HG03135 (cell line): ENCODE results near the gene PLEKHM1.

ENCODE experiments used
- ATAC-seq: cut with Tn5 transposase; IDR thresholded peaks from one replicate; pipeline ENCODE4 v1.9.1; 2021; ENCODE audit warnings: mild to moderate bottlenecking, moderate library complexity; ENCODE audit not compliant: unreplicated experiment

The PLEKHM1 gene

DNA sequence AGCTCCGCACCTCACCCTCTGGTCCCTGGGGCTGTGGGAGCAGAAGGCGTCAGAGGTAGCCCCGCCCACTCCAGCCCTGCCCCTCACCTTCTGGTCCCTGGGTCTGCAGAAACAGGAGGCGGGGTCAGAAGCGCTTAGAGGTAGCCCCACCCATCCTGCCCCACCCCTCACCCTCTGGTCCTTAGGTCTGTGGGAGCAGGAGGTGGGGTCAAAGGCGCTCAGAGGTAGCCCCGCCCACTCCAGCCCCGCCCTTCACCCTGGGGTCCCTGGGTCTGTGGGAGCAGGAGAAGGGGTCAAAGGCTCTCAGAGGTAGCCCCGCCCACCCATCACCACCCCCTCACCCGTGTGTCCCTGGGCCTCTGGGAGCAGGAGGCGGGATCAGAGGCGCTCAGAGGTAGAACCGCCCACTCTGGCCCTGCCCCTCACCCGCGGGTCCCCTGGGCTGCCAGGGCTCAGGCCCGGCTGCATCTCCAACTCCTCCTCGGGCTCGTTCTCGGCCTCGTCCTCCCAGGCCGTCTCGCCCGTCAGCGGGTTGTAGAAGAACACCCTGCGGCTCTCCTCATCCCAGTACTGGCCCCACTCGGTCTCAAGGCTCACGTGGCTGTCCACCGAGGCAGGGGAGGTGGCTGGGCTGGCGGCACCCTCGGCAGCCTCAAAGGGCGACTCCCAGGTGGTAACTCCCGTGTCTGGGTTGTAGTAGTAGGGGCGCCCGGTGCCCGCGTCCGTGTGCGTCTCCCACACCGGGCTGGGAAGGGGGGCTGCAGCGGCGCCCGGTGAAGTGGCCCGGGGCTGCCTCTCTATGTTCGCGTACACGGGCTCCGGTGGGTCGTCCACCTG lies 85.1 kb downstream of the PLEKHM1 start:
- ATAC-seq = no peak

DNA sequence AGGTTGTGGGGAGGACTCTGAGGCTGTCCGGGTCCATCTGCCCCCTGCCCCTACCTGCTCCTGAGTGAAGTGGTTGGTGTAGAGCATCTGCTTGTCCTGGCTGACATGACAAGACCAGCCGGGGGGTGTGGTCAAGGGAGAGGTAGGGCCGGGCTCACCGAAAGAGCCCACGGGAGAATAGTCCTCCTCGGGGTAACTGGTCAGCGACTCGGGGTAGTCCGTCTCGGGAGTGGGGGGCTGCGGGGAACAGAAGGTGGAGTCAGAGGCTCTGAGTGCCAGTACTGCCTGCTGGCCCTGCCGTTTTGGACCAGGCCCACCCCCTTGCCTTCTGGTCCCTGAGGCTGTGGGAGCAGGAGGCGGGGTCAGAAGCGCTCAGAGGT lies 85.7 kb downstream of the PLEKHM1 start:
- no peak for ATAC-seq

DNA sequence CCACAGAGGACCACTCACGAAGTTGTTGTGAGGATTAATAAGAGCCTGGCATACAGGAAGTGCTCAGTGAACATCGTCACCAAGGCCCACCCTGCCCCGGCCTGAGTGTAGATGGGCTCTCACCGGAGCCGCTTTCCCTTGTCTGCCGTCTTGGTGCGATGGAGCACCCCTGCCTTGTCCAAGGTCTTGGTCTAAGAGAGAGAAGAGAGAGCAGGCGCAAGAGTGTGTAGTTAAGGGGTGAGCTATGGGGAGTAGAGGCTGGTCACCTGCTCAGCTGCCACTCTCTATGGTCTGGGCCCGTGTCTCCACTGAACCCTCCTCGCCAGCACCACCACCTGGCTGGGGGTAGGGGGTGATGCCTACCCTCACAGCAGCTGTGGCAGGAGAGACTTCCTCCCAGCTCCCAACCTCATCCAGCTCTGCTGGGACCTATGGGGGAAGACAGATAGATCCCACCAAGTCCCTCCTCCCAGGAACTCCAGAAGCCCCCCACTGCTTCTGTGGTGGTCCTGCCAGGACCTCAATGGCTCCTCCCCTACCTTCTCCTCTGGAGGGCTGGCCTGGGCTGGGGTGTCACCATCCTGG lies 86.5 kb downstream of the PLEKHM1 start:
- ATAC-seq = no peak

DNA sequence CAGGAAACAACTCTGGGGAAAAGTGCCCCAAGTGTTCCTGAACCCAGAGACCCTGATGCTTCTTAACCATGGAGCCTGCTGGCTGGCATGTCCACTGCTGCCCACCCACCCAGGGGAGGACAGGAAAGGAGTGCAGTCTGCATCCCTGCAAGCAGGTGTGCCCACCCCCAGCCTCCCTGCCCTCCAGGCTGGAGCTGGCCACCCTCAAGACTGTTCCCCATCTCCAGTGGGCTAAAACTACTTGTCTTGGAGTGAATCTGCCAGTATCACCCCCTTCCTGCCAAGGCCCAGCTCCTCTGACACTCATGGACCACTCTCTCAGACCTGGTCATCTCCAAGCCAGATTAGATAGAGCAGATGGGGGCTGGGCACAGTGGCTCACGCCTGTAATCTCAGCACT lies 87.6 kb downstream of the PLEKHM1 start:
- no peak for ATAC-seq

DNA sequence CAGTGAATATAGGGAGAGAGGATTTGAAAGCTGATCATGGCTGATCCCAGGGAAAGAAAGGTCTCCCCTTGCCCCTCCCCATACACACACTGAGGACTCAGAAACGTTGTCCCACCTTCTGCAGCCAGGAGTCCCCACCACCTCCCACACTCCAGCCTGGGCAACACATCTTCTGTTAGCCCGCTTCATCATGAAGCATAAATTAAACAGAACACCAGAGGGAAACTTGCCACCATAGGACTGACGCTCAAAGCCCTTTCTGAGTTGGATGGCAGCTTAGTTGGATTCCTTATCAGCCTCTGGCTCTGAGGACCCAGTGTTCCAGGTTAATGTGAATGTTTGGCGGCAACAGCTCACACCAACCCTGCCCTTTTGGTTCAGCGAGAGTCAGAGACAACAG lies 91.7 kb downstream of the PLEKHM1 start:
- ATAC-seq = no peak

DNA sequence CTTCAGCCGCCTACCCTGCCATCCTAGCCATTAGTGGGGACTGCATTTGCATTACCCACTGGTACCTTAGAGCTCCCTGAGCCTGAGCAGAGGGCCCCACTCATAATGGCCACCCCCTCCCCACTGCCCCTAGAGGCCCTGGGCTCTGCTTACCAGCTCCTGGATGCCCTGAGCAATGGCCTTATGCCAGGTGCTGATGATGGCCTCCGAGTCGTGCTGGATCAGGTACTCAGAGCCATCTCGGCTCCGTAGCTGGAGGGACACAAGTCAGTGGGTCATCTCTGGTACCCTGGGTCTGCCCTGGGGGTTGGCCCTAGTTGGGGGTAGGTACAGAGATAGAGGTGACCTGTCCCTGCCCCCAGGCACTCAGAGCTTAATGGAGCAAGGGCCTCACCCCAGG lies 92.7 kb downstream of the PLEKHM1 start:
- no peak for ATAC-seq

DNA sequence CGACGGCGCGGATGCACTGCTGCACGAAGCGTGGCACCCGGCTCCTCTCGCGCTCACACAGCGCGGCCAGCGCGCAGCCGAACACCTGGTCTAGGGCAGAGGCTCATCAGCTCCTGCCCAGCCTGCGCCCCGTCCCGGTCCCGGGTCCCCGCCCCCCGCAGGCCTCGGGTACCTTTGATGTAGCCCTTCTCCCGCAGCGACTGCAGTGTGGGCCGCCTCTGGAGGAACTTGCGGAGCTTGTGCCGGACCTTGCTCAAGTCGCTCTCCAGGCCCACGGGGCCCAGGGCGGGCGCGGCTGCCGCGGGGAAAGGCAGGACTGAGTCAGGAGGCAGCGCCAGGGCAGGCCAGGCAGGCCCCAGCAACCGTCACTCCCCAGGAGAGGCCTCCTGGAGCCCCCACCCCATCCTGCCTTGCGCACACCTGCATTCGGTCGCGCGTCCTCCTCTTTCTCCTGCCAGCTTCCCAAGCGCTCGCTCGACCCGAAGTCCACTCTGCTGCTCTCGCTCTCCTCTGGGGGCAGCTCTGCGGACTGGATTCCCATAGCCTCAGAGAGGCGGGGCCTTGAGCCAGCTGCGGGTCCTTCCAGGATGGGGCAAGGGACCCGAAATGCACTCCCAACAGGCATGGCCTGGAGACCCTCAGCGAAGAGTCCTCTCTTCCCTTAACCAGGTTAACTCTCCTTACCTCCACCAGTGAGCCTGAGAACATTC lies 93.9 kb downstream of the PLEKHM1 start:
- no peak for ATAC-seq

DNA sequence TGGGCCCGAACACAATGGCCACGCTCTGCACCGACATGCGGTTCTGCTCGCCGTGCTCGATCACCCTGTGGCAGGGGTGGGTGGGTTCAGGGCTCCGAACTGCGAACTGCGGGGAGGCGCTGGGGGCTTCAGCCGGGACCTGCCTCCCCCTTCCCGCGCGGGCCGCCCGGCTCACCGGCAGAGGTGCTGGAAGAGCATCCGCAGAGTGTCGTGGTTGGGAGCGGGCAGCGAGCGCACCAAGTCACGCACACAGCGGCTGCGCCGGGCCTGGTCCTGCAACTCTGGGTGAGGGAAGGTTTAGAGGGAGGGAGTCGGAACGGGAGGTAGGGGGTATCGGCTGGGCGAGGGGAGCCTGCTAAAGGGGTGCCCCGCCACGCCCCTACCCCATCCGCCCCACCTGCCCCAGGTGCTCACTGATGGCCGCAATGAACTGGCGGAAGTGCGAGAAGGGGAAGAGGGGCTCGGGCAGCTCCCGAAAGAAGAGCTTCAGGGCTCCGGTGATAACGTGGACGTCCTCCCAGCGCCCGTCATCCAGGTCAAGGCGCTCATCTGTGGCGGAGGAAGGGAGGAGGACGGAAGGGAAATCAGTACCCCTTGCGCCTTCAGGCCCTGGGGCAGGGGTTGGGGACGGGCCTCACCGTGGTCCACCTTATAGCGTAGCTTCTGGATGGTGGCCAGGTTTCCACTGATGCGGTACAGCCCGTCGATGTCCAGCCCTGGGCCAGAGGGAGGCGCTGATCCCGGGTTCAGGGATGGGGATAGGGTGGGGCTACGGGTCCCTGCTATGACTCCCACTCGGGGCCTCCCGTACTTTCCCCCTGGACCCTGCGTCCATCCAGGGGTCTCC lies 94.7 kb downstream of the PLEKHM1 start:
- ATAC-seq = no peak

DNA sequence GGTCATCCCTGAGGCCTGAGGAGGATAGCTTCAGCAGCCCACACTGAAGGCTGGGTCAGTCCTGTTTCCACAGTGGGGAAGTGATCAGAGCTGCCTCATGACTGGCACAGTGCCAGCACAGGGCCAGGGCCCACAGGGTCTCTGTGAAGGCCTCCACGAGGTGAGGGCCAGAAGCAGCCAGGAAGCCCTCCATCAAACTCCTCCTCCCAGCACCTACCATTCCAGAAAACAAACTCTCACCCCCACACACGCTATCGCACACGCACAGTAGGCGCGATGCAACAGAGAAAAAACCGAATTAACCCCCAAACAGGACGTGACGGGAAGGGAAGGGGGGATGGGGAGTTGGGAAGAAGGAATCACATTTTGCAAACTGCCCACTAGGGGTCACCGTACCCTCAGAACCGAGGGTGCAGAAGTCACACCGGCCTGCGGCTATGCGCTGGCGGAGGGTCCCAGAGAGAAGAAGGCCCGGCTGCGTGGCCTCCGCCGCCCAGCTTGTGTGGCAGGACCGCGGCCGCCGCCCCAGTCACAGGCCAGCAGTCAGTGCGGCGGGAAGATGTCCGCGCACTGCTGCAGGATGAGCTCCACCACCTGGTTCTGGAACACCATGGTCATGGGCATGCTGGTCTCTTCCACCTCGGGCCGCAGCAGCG lies 95.5 kb downstream of the PLEKHM1 start:
- no peak for ATAC-seq

DNA sequence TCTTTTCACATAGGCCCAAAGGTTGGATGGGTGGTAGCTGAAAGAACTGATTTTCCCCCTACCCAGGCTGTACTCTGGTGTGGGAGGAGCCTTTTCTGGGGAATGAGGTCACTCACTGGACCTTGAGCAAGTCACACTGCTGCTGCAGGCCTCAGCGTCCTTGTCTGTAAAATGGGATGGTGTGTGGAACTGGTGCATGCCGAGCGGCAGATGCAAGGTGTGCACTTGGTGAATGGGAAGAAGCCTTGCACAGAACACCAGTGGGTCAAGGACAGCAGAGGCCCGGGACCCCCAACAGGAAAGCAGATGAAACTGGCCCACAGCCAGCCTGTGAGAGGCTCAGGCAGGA lies 96.0 kb downstream of the PLEKHM1 start:
- ATAC-seq = no peak

DNA sequence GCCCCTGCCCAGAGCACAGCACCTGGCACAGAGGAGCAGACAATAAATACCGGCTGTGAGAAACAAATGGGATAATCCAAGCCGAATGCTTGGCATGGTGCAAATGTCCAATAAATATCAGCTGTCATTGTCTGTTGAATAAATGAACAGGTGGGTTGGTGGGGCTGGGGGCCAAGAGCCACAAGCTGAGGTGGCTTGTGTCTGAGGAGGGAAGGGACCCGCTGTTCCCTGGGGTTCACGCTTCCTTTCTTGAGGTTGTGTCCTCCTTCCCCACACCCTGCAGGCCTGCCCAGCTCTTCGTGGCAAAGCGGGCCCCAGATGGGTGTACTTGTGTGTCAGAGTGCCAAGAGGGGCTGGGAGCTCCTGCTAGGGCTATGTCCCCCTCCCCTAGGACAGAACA lies 96.4 kb downstream of the PLEKHM1 start:
- no peak for ATAC-seq

DNA sequence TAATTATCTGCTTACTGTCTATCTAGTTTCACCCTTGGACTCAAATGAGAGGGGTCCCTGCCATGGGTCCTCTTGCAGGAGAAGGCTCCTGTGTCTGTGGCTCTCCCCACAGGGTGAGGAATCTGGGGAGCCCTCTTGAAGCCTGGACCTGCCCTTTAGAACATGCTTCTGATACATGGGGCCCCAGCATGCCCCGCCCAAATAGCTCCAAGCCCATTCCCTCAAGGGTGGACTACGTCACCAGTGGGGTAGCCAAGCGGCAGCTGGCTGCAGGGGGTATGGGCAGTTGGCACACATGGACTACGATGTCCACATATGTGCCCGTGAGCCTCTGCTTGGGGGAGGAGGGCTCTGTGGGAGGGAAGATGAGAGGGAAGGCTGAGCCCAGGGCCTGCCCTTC lies 97.1 kb downstream of the PLEKHM1 start:
- no peak for ATAC-seq

DNA sequence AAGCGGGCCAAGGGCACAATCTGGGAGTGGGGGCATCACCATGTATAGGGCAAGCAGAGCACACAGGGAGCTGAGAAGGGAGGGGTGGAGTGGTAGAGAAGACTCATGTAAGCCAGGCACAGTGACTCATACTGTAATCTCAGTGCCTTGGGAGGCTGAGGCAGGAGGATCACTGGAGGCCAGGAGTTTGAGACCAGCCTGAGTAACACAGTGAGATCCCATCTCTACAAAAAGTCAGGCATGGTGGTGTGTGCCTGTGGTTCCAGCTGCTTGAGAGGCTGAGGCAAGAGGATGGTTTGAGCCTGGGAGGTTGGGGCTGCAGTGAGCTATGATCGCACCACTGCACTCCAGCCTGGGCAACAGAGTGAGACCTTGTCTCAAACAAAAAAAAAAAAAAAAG lies 98.6 kb downstream of the PLEKHM1 start:
- ATAC-seq = no peak

DNA sequence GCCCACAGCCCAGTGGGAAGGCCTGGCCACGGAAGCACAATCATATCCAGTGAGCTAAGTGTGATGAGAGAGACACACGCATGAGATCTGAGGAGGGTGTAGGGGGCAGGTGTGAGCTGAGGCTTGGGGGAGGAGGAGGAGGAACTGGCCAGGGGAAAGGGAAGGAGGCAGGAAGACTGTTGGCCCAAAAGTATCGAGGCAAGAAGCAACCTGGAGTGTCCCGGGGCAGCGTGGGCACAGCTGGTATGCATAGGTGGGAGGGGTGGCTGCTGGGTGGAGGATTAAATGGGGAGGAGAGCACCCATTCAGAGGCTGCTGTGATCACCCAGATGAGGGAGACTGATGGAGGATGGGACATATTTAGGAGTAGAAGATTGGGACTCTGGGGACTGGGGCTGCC lies 99.2 kb downstream of the PLEKHM1 start:
- no peak for ATAC-seq

DNA sequence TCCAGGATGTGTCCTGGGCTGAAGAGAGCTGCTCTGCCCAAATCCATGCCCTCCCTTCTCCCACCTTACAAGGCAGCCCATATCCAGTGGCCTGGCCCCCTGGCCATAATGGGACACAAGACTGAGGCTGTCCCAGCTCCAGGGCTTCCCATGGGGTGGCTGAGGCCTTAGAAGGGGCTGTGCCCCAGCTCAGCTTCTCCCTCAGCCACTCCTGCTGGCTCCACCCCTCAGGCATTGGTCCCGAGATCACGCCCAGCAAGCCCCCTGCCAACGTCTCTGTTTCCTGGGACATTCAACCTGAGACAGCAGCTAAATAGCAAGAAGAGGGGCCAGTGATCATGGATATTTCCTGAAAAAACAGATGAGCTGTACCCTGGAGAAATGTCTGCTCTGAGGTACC lies 101.2 kb downstream of the PLEKHM1 start:
- no peak for ATAC-seq

DNA sequence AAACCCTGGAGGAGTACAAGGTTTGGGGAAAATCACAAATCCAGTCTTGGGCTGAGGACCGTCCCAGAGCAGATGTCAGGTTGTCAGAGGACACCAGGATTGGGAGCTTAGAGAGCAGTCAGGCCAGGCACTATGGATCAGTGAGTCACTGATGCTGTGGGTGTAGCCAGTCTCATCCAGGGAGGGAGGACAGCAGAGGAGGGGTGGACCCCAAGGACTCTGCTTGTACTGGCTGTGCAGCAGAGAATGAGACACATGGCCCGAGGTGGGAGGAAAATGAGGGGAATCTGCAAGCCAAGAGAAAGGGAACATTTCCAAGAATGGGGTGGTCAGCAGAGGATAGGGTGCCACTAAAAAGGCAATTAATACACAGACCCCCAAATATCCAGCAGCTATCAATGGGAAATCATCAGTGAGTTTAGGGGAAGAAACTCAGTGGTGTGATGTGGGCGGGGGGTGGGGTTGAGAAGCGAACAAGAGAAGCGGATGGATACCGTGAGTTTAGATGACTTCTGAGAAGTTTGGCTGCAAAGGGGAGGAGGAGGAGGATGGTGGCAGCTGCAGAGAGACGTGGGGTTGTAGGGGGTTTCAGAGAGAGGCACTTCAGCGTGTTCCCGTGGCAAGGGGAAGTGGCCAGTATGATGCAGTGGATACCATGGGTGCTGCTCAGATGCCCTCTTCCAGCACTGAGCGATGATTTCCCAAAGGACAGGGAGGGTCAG lies 101.8 kb downstream of the PLEKHM1 start:
- ATAC-seq = no peak

DNA sequence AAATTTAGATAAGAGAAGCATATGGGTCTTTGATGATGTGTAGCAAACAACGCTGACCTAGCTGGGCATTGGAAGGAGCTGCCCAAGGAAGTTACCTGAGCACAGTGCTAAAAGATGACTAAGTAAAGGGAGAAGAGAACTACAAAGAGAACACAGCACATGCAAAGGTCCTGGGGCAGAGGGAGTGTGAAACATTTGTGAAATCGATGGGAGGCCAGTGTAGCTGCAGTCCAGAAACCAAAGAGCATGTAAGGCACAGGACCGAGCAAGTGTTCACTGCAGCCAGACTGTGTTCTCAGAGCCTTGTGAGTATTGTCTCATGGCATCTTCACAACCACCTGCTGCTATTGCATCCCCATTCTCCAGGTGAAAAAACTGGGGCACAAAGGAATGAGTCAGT lies 102.8 kb downstream of the PLEKHM1 start:
- ATAC-seq = no peak

DNA sequence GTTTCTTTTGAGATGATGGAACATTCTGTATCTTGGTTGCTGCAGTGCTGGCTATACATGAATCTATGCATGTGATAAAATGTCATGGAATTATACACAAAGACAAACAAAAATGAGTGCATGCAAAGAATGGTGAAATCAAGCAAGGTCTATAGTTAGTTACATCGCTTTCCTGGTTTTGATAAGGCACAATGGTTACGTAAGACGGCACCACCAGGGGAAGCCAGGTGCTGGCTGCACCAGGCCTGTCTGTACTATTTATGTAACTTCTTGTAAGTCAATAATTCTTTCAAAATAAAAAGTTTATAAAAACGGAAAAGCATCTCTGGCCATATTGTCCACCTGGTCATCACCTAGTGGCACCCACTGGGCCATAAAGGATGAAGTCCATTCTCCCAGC lies 104.3 kb downstream of the PLEKHM1 start:
- ATAC-seq = no peak
